KOPT-K1 (cell line): Measurements from ENCODE around the gene GDPD1.
"Not testable (repeated sequence)": the region's sequence is repeated elsewhere in the genome, so short reads cannot be mapped to it uniquely, and the experiment has no call there.

ENCODE experiments used
- H3K27ac ChIP-seq: fragments of 200-600 bp; sonication (generic); 2 replicates; pipeline ENCODE4 v1.5.1; 2016; ENCODE audit warnings: antibody characterized with exemption, mild to moderate bottlenecking, low read depth, low read length; ENCODE audit not compliant: poor library complexity, severe bottlenecking
- H3K36me3 ChIP-seq: fragments of 200-600 bp; sonication (generic); 2 replicates; pipeline ENCODE4 v1.5.1; 2017; ENCODE audit warnings: antibody characterized with exemption, mild to moderate bottlenecking, low read length, moderate library complexity; ENCODE audit not compliant: insufficient read depth
- H3K9me3 ChIP-seq: fragments of 200-600 bp; sonication (generic); 2 replicates; pipeline ENCODE4 v1.5.1; 2017; ENCODE audit warnings: antibody characterized with exemption, low read length, mild to moderate bottlenecking; ENCODE audit not compliant: insufficient read depth, poor library complexity, severe bottlenecking

The GDPD1 gene

DNA sequence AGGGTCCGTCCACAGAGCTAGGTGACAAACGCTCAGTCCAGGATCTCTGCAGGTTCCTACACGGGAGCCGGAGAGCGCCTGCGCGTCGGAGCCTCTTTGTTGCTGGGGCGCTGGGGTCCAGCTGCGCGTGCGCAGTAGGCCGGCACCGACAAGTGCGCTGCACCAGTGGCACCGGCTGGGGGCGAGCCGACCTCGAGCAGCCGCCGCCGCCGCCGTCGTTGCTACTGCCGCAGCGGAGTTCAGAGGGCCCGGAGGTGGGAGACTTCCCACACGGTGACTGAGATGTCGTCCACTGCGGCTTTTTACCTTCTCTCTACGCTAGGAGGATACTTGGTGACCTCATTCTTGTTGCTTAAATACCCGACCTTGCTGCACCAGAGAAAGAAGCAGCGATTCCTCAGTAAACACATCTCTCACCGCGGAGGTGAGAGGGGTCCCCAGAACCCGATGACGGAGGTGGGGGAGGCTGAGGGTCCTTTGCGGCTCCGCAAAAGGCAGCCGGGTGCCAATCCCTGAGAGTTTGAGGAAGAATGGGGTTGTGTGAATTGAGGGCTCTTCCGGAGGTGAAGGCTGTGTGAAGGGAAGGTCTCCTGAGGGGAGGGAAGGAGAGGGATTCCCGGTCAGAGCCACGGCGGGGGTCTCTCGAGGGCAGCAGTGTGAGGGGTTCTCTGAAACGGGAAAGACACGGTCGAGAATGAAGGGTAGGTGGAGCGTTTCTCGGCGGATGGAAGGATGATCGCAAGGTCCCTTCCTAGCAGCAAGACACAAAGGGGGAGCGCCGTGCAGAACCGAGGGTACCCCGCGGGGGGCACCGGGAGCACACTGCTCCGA is at the start of gene GDPD1:
Gene GDPD1, plus strand, starts transcription at position 184 of the 831 bp plus-strand sequence. Its CDS starts 99 bp downstream, at position 283.
- Histone ChIP-seq H3K36me3 (peaks cover under 1% of the 10 kb centered on the region), H3K27ac (peak within 1 kb of the TSS; percentile 54)

DNA sequence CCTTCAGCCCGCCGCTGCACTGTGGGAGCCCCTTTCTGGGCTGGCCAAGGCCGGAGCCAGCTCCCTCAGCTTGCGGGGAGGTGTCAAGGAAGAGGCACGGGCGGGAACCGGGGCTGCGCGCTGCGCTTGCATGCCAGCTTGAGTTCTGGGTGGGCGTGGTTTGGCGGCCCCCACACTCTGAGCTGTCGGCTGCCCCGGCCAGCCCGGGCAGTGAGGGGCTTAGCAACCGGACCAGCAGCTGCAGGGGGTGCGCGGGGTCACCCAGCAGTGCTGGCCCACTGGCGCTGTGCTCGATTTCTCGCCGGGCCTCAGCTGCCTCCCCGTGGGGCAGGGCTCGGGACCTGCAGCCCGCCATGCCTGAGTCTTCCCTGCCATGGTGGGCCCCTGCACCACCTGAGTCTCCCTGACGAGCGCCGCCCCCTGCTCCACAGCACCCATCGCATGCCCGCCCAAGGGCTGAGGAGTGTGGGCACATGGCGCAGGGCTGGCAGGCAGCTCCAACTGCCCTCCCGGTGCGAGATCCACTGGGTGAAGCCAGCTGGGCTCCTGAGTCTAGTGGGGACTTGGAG is 47.8 kb upstream of the GDPD1 start:
- no peak overlapping the region for H3K27ac ChIP-seq
- peaks cover 98% of the 10 kb centered on the region for H3K36me3 ChIP-seq
- no peaks in the 10 kb centered on the region for H3K9me3 ChIP-seq

More for the DNA sequence above, at the start of gene GDPD1:
- no peaks in the 10 kb centered on the region for H3K9me3 ChIP-seq

DNA sequence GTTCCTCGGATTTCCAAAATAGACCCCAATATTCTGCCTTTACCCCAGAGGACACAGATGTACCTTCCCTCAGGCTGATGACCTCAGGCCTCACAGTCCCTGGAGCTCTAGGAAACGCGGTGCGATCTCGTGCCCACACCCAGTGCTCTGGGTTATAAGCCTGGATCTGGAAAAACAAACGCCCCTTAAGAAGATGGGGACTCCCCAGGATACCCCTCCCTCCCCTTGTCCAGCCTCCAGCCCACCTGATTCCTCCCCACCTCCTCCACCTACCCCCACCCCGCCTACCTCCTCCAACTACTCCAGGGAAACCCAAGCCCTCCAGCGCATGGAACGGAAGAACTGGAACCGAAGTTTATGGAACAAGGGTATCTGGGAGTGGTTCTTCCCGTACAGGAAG is 45.6 kb upstream of the GDPD1 start:
- Histone ChIP-seq H3K9me3 (no peaks in the 10 kb centered on the region), H3K27ac (no peak overlapping the region), H3K36me3 (peaks cover 100% of the 10 kb centered on the region)

DNA sequence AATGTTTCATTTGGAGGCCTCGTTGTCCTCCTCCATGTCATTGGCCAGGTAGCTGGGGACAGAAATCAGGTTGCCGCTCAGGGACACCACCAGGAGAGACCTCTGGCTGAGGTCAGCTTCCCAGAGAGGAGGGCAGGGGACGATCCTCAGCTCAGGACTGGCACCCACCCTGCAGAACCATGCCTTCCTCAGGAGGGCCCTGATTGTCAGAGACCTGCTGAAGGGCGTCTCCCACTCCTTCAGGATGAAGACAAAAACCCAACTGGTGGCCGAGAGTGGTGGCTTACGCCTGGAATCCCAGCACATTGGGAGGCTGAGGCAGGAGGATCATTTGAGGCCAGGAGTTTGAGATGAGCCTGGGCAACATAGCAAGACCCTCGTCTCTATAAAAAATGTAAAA is 45.2 kb upstream of the GDPD1 start:
- Histone ChIP-seq H3K9me3 (no peaks in the 10 kb centered on the region), H3K27ac (no peak overlapping the region), H3K36me3 (peaks cover 100% of the 10 kb centered on the region)

DNA sequence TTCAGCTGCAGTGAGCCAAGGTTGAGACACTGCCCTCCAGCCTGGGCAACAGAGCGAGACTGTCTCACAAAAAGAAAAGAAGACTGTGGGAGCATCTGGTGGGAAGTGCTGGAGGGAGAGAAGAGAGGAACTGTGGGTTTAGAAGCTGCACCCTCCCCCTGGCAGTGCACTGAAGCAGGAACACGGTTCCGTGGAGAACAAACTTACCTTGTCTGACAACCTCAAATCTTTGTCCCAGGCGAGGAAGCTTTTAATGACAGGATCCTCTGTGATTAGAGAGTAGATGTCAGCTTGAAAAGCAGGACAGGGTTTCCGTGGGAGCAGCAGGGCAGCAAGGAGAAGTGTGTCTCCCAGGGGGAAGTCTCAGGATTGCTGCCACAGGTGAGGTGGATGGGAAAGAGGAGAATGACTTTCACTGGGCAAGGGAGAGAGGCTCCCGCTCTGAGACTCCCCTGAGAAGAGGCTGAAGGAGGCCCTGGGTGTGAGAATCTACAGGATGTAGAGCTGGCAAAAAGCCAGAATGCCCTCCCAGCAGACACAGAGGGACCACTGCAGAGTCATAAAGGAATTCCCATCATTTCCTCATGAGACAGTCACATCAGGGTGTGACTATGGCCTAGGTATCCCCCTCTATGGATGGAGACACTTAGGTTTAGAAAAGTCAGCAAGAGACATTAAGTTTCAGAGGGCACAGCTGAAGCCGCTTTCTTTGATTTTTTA is 41.9 kb upstream of the GDPD1 start:
- peaks cover 100% of the 10 kb centered on the region for H3K36me3 ChIP-seq
- H3K27ac ChIP-seq = no peak overlapping the region
- no peaks in the 10 kb centered on the region for H3K9me3 ChIP-seq

DNA sequence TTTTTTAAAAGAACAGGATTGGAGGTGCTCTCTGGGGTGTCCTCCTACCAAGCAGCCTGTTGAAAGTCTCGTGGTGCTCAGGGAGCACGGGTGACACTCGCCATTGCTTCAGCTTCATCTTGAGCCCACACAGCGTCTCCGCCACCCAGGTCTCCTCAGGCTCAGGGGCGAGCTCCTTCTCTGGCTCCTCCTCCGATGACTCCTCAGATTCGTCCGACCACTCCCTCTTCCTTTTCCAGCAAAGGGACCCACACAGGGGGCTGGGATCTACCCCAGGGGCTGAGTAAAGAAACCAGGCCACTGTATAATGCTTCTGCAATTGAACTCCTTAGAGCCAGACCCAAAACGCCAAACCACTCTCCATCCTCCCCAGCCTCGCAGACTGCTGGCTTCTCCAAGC is 40.7 kb upstream of the GDPD1 start:
- H3K27ac ChIP-seq, H3K9me3 ChIP-seq: not testable (repeated sequence)
- peaks cover 100% of the 10 kb centered on the region for H3K36me3 ChIP-seq

DNA sequence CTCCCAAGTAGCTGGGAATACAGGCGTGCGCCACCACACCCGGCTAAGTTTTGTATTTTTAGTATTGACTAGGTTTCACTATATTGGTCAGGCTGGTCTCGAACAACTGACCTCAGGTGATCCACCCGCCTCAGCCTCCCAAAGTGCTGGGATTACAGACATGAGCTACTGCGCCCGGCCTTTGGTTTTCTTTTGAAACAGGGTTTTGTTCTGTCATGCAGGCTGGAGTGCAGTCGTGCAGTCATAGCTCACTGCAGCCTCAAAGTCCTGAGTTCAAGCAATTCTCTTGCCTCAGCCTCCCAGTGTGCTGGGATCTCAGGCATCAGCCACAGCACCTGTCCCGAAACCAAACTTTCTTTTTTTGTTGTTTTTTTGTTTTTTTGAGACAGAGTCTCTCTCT is 39.7 kb upstream of the GDPD1 start:
- Histone ChIP-seq H3K9me3 (no peaks in the 10 kb centered on the region), H3K27ac (no peak overlapping the region), H3K36me3 (peaks cover 100% of the 10 kb centered on the region)

DNA sequence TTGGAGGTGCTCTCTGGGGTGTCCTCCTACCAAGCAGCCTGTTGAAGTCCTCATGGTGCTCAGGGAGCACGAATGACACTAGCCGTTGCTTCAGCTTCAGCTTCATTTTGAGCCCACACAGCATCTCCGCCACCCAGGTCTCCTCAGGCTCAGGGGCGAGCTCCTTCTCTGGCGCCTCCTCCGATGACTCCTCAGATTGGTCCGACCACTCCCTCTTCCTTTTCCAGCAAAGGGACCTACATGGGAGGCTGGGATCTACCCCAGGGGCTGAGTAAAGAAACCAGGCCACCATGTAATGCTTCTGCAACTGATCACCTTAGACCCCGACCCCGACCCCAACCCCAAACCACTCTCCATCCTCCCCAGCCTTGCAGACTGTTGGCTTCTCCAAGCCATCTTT is 38.8 kb upstream of the GDPD1 start:
- Histone ChIP-seq H3K36me3 (peaks cover 100% of the 10 kb centered on the region), H3K27ac (no peak overlapping the region), H3K9me3 (no peaks in the 10 kb centered on the region)

DNA sequence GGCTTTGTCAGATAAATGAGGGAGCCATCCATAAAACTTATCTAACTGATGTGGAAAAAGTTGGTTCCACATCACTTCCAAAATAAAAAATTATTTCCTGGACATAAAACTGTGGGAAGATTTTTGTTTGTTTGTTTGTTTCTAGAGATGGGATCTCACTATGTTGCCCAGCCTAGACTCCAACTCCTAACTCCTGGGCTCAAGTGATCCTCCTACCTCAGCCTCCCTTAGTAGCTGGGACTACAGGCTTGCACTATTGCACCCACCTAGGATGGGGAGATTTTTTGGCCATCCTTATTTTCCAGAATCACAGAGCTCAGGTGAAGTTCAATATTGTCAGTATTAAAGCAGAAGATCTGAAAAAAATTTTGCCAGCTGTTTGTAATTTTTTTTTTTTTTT is 34.3 kb upstream of the GDPD1 start:
- Histone ChIP-seq H3K9me3 (no peaks in the 10 kb centered on the region), H3K27ac (no peak overlapping the region), H3K36me3 (peaks cover 100% of the 10 kb centered on the region)

DNA sequence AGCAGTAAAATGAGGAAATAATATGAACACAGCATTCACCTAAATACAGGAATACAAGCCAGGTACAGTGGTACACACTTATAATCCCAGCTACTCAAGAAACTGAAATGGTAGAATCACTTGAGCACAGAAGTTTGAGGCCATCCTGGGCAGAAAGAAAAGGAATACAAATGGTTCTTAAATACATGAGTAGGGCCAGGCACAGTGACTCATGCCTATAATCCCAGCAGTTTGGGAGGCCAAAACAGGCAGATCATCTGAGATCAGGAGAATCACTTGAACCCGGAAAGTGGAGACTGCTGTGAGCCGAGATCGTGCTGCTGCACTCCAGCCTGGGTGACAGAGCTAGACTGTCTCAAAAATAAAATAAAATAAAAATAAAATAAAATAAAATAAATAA is 33.5 kb upstream of the GDPD1 start:
- H3K36me3 ChIP-seq = peaks cover 100% of the 10 kb centered on the region

DNA sequence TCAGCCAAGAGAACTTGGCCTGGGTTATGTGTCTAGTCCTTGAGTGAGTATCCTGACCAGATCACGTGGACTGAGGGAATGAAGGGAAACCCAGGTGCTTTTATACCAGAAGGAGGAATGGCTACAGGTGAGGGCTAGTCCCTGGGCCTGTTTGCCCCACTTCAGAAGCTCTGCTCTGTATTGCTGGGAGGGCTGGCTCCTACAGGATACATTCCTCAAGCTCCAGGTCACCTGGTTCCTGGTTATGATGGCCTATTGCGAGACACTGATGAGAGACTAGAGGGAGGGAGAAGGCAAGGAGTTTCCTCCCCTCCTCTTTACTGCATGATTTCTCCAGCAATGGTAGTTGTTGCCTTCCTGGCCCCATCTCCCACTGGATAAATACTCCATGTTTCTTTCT is 29.5 kb upstream of the GDPD1 start:
- no peak overlapping the region for H3K27ac ChIP-seq
- no peaks in the 10 kb centered on the region for H3K9me3 ChIP-seq
- H3K36me3 ChIP-seq = peaks cover 100% of the 10 kb centered on the region

More for the DNA sequence above, 33.5 kb upstream of the GDPD1 start:
- H3K9me3 ChIP-seq = no peaks in the 10 kb centered on the region
- no peak overlapping the region for H3K27ac ChIP-seq

DNA sequence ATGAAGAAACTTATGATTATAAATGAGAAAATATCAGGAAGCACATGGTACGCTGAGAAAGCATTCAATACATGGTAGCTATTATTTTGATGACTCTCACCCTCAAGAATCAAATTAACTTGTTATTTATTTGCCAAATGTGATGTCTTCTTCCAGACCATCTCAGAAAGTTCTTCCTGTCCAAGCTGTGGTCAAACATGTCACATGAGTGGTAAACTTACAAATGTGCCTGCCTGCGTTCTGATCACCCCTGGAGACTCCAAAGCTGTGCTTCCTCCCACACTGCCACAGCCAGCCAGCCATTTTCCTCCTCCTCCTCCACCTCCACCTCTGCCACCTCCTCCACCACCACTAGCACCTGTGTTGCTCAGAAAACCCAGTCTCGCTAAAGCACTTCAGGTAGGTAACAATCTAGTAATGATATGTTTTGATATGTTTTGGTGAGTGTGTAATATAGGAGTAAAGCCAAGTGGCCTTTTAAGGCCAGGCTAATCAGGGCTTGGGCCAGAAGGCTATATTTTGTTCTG is 26.9 kb upstream of the GDPD1 start:
- no peaks in the 10 kb centered on the region for H3K9me3 ChIP-seq
- H3K36me3 ChIP-seq = peaks cover 100% of the 10 kb centered on the region
- no peak overlapping the region for H3K27ac ChIP-seq

DNA sequence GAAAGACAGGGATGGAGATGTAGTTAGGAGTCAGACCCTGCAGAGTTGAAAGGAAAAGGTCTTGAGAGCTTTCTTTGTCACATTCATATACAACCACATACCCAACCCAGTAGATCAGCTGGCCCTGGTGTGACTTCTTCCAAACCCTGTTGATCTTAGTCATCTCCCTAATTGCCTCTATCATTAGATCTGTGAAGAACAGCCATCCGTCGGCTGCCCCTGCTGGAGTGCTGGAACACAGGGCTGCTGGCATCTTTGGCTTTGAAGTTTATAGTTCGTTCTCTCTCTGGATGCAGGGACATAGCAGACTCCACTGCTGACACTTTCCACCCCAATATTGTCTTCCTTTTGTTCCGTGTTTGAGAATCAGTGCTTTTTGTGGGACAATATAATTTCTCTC is 20.9 kb upstream of the GDPD1 start:
- peaks cover 99% of the 10 kb centered on the region for H3K36me3 ChIP-seq

DNA sequence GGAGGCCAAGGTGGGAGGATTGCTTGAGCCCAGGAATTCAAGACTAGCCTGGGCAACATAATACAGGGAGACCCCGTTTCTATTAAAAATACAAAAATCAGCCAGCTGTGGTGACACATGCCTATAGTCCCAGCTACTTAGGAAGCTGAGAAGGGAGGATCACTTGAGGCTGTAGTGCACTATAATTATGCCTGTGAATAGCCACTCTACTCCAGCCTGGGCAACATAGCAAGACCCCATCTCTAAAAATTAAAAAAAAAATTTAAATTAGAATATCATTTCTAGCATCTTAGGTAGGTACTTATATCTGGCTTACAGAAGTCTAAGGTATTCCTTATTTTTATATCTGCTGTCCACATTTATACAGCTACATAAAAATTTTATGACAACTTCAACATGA is 18.0 kb upstream of the GDPD1 start:
- H3K27ac ChIP-seq = no peak overlapping the region
- no peaks in the 10 kb centered on the region for H3K9me3 ChIP-seq
- peaks cover 75% of the 10 kb centered on the region for H3K36me3 ChIP-seq

More for the DNA sequence above, 20.9 kb upstream of the GDPD1 start:
- no peak overlapping the region for H3K27ac ChIP-seq
- H3K9me3 ChIP-seq = no peaks in the 10 kb centered on the region

DNA sequence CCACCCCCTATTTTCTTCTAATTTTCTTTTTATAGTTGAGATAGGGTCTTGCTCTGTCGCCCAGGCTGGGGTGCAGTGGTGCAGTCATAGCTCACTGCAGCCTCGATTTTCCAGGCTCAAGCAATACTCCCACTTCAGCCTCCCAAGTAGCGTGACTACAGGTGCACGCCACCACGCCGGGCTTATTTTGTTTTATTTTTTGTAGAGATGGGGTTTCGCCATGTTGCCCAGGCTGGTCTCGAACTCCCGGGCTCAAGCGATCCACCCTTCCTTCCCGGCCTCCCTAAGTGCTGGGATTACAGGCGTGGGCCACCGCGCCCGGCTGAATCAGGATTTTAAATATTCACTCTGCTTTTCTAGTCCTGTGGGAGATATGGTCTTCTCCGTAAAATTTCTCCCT is 941 bp upstream of the GDPD1 start:
- Histone ChIP-seq H3K9me3 (no peaks in the 10 kb centered on the region), H3K27ac (no peak overlapping the region), H3K36me3 (peaks cover 11% of the 10 kb centered on the region)
